CD8-positive, alpha-beta memory T cell (primary cell): ENCODE measurements around the gene CMSS1. TPM values are rescaled to one million over a fixed set of nuclear protein-coding genes. Genes with fewer than 3 reads are reported as not detected.
A peak's percentile ranks its signal among the peaks of the same experiment; 100 is the strongest.

Experiments used
- CTCF ChIA-PET: fragments of 350-600 bp; sonication (Branson Sonifier 250); formaldehyde crosslinking; loops from one replicate; lab custom pipeline; 2021; ENCODE audit warnings: antibody characterized with exemption; lab: Charles Lee
- POLR2A ChIA-PET: fragments of 350-600 bp; sonication (Branson Sonifier 250); formaldehyde crosslinking; loops from one replicate; lab custom pipeline; 2021; ENCODE audit warnings: antibody characterized with exemption; lab: Charles Lee
- DNase-seq, 5 donors: peaks; one replicate each; pipeline versions ENCODE4 v3.0.0 to v3.0.0-alpha.2; 2020 to 2022; ENCODE audit warnings: mixed read lengths in 1 of 5
- H3K27ac ChIP-seq: one replicate; pipeline ENCODE4 v1.7.0; 2013; ENCODE audit warnings: low read depth, mild to moderate bottlenecking, low read length, moderate library complexity
- H3K27me3 ChIP-seq: 2 replicates; pipeline ENCODE4 v1.7.0; 2013; ENCODE audit warnings: low read length, mild to moderate bottlenecking; ENCODE audit not compliant: insufficient read depth, poor library complexity, severe bottlenecking
- H3K36me3 ChIP-seq: 2 replicates; pipeline ENCODE4 v1.7.0; 2013; ENCODE audit warnings: mild to moderate bottlenecking, low read length, moderate library complexity; ENCODE audit not compliant: insufficient read depth
- H3K4me1 ChIP-seq: 2 replicates; pipeline ENCODE4 v1.7.0; 2013; ENCODE audit warnings: mild to moderate bottlenecking, low read length, moderate library complexity; ENCODE audit not compliant: insufficient read depth
- H3K4me3 ChIP-seq: 2 replicates; pipeline ENCODE4 v1.7.0; 2013; ENCODE audit warnings: mild to moderate bottlenecking, low read length
- H3K9me3 ChIP-seq: 2 replicates; pipeline ENCODE4 v1.7.0; 2013; ENCODE audit warnings: mild to moderate bottlenecking, low read length
- H3K27ac Mint-ChIP-seq, 8 donors: one replicate each; pipeline ENCODE4 v1.8.0; 2020 to 2021; ENCODE audit warnings: mixed read lengths in 8 of 8, mild to moderate bottlenecking in 6 of 8, inconsistent platforms in 3 of 8, moderate library complexity in 3 of 8
- H3K27me3 Mint-ChIP-seq, 2 donors: one replicate each; pipeline ENCODE4 v1.8.0; 2020 to 2021; ENCODE audit warnings: mixed read lengths in 2 of 2, mild to moderate bottlenecking in 1 of 2, moderate library complexity in 1 of 2
- H3K36me3 Mint-ChIP-seq, 3 donors: one replicate each; pipeline ENCODE4 v1.8.0; 2020 to 2021; ENCODE audit warnings: mixed read lengths in 3 of 3, inconsistent platforms in 1 of 3, mild to moderate bottlenecking in 1 of 3
- H3K4me1 Mint-ChIP-seq, 3 donors: one replicate each; pipeline ENCODE4 v1.8.0; 2020 to 2021; ENCODE audit warnings: mixed read lengths in 3 of 3, inconsistent platforms in 1 of 3, mild to moderate bottlenecking in 1 of 3
- H3K4me3 Mint-ChIP-seq, 7 donors: one replicate each; pipeline ENCODE4 v1.8.0; 2020 to 2021; ENCODE audit warnings: mixed read lengths in 7 of 7, mild to moderate bottlenecking in 6 of 7, moderate library complexity in 4 of 7, inconsistent platforms in 2 of 7
- H3K9me3 Mint-ChIP-seq, 5 donors: one replicate each; pipeline ENCODE4 v1.8.0; 2020 to 2022; ENCODE audit warnings: mixed read lengths in 5 of 5, mild to moderate bottlenecking in 3 of 5, moderate library complexity in 2 of 5, inconsistent platforms in 1 of 5
- polyA plus RNA-seq: library from polyadenylated mRNA; unstranded; fragments of 300-500 nt; fragmentation: Illumina TruSeq; gene quantifications from one replicate; pipeline ENCODE4 v1.2.3, GENCODE V29; 2021
- total RNA-seq, 2 experiments: library from RNA; stranded (reverse); gene quantifications; one replicate each; pipeline ENCODE4 v1.2.3, GENCODE V29; 2021

The CMSS1 gene
- total and polyA plus RNA-seq, 3 experiments from 2014 or later: 16.8 to 143 (median 140) TPM

DNA sequence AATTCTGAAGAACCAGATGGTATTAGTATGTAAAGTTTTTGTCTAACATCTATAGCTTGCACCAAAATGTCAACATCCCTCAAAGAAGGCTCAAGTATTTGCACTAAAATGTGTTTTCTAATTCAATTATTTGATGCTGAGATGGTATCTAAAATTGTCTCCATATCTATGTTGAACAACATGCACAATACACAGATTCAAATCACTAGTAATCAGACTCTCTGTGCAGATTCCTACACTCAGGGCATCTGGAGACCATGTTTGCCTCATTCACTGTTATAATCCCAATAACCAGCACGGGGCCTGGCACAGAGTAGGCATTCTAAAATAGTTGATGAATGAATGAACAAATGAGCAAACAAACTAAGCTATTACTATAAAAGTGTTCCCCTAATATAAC is 294.1 kb downstream of the CMSS1 start:
- H3K4me3 Mint-ChIP-seq: no peak overlapping the region
- no peaks in the 10 kb centered on the region for H3K27me3 ChIP-seq
- H3K36me3 Mint-ChIP-seq: peaks cover 0 to 10% (median 0%) of the 10 kb centered on the region in 3 donors
- no peaks in the 10 kb centered on the region for H3K4me1 Mint-ChIP-seq
- no peak overlapping the region for H3K27ac Mint-ChIP-seq
- DNase-seq: no peak
- H3K36me3 ChIP-seq: no peaks in the 10 kb centered on the region
- H3K9me3 Mint-ChIP-seq: no peaks in the 10 kb centered on the region
- H3K4me3 ChIP-seq: no peak overlapping the region
- H3K9me3 ChIP-seq: no peaks in the 10 kb centered on the region
- H3K27me3 Mint-ChIP-seq: no peaks in the 10 kb centered on the region
- POLR2A ChIA-PET: no interaction called here
- no peaks in the 10 kb centered on the region for H3K4me1 ChIP-seq
- CTCF ChIA-PET: no interaction called here
- H3K27ac ChIP-seq: no peak overlapping the region

DNA sequence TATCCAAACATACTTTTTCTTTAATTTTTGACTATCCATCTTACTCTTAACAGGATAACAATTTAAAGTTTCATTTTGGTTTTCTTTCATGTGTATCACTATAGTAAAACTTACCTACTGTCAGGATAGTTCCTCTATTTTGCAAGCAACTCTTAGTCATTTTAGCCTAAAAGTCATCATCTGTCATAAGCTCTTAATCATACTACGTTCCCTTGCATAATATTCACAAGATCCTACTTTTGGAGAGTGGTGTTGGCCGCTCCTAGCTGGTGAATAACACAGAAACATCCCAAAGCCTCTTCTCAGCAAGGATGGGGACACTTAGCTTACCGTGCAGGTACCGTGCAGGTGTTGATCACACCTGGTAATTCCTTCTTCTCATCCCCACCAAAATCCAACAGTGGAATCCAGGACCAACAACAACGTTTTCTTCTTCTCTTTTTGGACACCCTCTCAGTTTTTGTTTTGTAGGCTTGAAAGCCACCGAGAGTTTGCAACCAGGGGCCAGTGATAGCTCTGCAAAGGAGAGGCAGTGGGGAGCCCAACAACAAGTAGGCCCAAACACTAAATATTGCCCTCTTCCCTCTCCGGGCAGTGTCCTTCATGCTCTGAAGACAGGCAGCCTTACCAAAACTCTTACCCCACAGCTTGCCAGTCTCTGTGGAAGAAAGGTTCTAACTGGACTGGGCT is 296.2 kb downstream of the CMSS1 start:
- POLR2A ChIA-PET: no interaction called here

DNA sequence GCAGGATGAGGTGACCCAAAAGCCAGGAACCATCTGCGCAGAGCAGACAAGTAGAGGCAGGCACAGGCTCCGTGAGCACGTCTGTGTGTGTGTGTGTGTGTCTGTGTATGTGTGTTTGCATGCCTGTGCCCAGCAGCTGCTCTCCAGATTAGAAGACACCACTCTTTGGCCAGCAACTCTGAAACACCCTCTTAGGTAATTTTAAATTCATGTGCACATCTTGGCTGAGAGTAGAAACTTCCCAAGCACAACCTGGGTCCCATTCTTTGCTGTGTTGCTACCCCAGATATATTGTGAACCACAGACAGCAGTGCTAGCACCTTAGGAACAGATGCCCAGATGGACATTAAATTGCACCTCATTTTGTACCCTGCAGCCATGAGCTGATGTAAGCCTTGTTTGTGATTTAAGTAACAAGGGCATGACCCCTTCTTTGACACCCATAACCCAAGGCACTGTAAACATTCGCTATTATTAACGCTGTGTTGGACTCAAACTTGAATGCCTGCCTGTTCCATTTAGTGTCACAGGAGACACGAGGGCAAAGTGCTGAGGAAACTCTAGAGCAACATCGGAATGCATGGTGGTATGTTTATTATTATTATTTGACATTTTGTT is 296.9 kb downstream of the CMSS1 start, which contains the start of gene FILIP1L:
TSS of gene FILIP1L (minus strand) at position 89 of the 618 bp plus-strand sequence.
- no peaks in the 10 kb centered on the region for H3K4me1 ChIP-seq
- Mint-ChIP-seq H3K4me1 (no peaks in the 10 kb centered on the region), H3K36me3 (peaks cover 0 to 15% (median 0%) of the 10 kb centered on the region in 3 donors), H3K4me3 (no peak within 1 kb of the TSS), H3K27me3 (no peaks in the 10 kb centered on the region), H3K9me3 (no peaks in the 10 kb centered on the region), H3K27ac (peak within 1 kb of the TSS in 1 of 8 donors; percentile 14)
- no peak within 1 kb of the TSS for H3K27ac ChIP-seq
- H3K36me3 ChIP-seq: no peaks in the 10 kb centered on the region
- H3K4me3 ChIP-seq: no peak within 1 kb of the TSS
- POLR2A ChIA-PET: no interaction called here
- no peaks in the 10 kb centered on the region for H3K9me3 ChIP-seq
- CTCF ChIA-PET: no interaction called here
- no peaks in the 10 kb centered on the region for H3K27me3 ChIP-seq
- DNase-seq: no peak

More for the DNA sequence above, 296.2 kb downstream of the CMSS1 start:
- no peaks in the 10 kb centered on the region for H3K27me3 ChIP-seq
- Mint-ChIP-seq H3K27me3 (no peaks in the 10 kb centered on the region), H3K27ac (peak overlapping the region in 1 of 8 donors; percentile 14), H3K4me3 (no peak overlapping the region), H3K9me3 (no peaks in the 10 kb centered on the region), H3K4me1 (no peaks in the 10 kb centered on the region), H3K36me3 (peaks cover 0 to 13% (median 0%) of the 10 kb centered on the region in 3 donors)
- no peaks in the 10 kb centered on the region for H3K36me3 ChIP-seq
- H3K4me3 ChIP-seq: no peak overlapping the region
- no peaks in the 10 kb centered on the region for H3K9me3 ChIP-seq
- no peak overlapping the region for H3K27ac ChIP-seq
- CTCF ChIA-PET: no interaction called here
- no peak for DNase-seq
- no peaks in the 10 kb centered on the region for H3K4me1 ChIP-seq

DNA sequence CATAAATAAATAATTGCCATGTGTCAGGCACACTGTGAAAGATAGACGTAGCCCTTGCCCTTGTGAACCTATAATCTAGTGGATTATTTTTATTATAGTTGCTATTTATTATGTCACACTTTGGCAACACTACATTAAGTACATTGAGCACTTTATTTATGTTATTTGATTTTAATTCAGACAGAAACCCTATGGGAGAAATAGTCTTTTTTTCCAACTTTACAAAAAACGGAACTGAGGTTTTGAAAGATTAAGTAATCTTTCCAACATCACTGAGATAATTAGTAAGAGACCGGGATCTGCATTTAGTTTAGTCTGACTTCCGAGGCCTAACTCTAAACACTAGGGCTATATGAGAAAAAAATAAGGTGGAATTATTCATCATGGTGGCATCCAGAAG is 299.4 kb downstream of the CMSS1 start:
- no peaks in the 10 kb centered on the region for H3K36me3 ChIP-seq
- no peaks in the 10 kb centered on the region for H3K9me3 ChIP-seq
- H3K27me3 ChIP-seq: no peaks in the 10 kb centered on the region
- Mint-ChIP-seq H3K4me3 (no peak overlapping the region), H3K27ac (no peak overlapping the region), H3K9me3 (no peaks in the 10 kb centered on the region), H3K27me3 (no peaks in the 10 kb centered on the region), H3K36me3 (peaks cover 0 to 12% (median 0%) of the 10 kb centered on the region in 3 donors), H3K4me1 (no peaks in the 10 kb centered on the region)
- ChIA-PET CTCF (no interaction called here), POLR2A (no interaction called here)
- DNase-seq: no peak
- no peaks in the 10 kb centered on the region for H3K4me1 ChIP-seq
- H3K27ac ChIP-seq: no peak overlapping the region
- H3K4me3 ChIP-seq: no peak overlapping the region

DNA sequence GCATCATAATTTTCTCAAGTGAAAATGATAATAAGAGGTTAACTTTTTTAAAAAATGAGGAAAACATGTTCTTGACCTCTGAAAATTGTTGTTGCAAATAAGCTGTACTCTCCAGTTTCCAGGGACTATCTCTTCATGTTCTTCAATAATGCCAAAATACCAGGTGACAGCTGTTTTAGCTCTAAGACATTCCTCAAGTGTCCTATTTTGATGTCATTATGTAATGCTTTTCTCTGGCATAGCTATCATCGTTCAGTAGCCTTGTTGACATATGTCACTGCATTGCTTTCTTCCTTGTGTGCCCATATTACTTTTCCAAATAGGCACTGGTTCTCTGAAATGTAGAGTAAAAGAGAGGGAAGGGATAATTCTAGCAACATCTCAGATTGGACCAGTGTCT is 302.4 kb downstream of the CMSS1 start:
- no peak overlapping the region for H3K27ac Mint-ChIP-seq
- no peaks in the 10 kb centered on the region for H3K27me3 Mint-ChIP-seq

DNA sequence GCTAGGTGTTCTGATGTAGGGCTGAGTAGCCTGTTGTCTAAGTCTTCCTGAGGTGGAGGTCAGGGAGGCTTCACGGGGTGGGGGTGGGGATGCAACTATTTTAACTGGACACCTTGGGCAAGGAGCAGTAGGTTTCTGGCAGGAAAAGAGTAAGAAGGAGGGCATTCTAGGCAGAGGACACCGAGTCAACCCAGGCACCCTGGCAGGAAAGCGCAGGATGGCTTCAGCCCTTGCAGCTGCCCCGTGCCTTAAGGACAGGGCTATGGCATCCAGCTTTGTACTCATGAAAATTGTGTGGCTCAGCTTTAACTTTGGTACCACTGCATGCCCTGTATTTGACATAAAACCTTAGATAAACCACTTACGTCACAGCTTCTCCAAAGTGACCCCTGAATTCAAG is 303.0 kb downstream of the CMSS1 start:
- ChIA-PET CTCF (no interaction called here), POLR2A (no interaction called here)
- Mint-ChIP-seq H3K36me3 (peaks cover 0 to 6% (median 0%) of the 10 kb centered on the region in 3 donors), H3K27me3 (no peaks in the 10 kb centered on the region), H3K27ac (no peak overlapping the region), H3K4me3 (no peak overlapping the region), H3K4me1 (no peaks in the 10 kb centered on the region), H3K9me3 (no peaks in the 10 kb centered on the region)
- H3K4me1 ChIP-seq: no peaks in the 10 kb centered on the region
- H3K27me3 ChIP-seq: no peaks in the 10 kb centered on the region
- no peaks in the 10 kb centered on the region for H3K36me3 ChIP-seq
- no peaks in the 10 kb centered on the region for H3K9me3 ChIP-seq
- H3K27ac ChIP-seq: no peak overlapping the region
- H3K4me3 ChIP-seq: no peak overlapping the region
- no peak for DNase-seq

More for the DNA sequence above, 302.4 kb downstream of the CMSS1 start:
- DNase-seq: no peak
- no peaks in the 10 kb centered on the region for H3K4me1 Mint-ChIP-seq
- H3K4me1 ChIP-seq: no peaks in the 10 kb centered on the region
- ChIA-PET POLR2A (no interaction called here), CTCF (no interaction called here)
- H3K4me3 ChIP-seq: no peak overlapping the region
- H3K9me3 ChIP-seq: no peaks in the 10 kb centered on the region
- no peaks in the 10 kb centered on the region for H3K9me3 Mint-ChIP-seq
- no peaks in the 10 kb centered on the region for H3K36me3 ChIP-seq
- H3K27me3 ChIP-seq: no peaks in the 10 kb centered on the region
- no peak overlapping the region for H3K4me3 Mint-ChIP-seq
- no peak overlapping the region for H3K27ac ChIP-seq
- peaks cover 0 to 6% (median 0%) of the 10 kb centered on the region in 3 donors for H3K36me3 Mint-ChIP-seq

DNA sequence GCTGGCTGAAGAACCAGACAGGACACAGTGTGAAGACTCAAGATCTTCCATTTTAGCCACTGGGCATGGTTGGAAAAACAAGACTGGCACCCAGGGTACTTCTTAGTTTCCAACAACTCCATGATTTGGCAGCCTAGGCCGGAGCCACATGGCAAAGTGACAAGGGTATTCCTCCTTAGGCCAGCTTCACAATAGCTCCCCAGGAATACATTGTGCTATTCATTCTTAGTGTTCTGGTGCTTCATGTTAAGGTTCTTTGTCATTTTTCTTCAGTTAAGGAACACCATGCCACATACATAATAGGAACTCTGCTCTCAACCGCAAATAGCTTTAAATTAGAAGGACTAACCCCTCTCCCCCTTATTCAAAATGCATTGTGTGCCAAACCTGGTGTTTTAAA is 304.7 kb downstream of the CMSS1 start:
- Histone ChIP-seq H3K36me3 (no peaks in the 10 kb centered on the region), H3K4me1 (no peaks in the 10 kb centered on the region), H3K27ac (no peak overlapping the region), H3K27me3 (no peaks in the 10 kb centered on the region), H3K4me3 (no peak overlapping the region), H3K9me3 (no peaks in the 10 kb centered on the region)
- Mint-ChIP-seq H3K27me3 (no peaks in the 10 kb centered on the region), H3K4me3 (no peak overlapping the region), H3K36me3 (peaks cover 0 to 5% (median 0%) of the 10 kb centered on the region in 3 donors), H3K9me3 (no peaks in the 10 kb centered on the region), H3K4me1 (no peaks in the 10 kb centered on the region), H3K27ac (no peak overlapping the region)
- DNase-seq: no peak
- ChIA-PET CTCF (no interaction called here), POLR2A (no interaction called here)

DNA sequence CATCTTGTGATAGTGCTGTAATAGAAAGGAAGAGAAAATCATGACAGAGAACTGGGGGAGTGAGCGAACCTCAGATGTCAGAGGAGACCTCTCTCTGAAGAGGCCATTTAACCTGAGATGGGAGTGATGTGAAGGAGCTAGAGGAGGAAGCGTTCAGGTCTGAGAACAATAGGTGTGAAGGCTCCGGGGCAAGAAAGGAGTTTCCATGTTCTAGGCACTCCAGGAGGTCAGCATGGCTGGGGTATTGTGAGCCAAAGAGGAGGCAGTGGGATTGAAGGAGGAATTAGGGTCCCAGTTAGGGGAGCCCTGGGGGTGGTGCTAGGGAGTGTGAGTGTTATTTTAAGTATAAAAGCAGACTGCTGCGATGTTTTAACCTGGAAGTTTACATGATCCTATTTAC is 305.4 kb downstream of the CMSS1 start:
- Histone ChIP-seq H3K36me3 (no peaks in the 10 kb centered on the region), H3K4me1 (no peaks in the 10 kb centered on the region), H3K4me3 (no peak overlapping the region), H3K27ac (no peak overlapping the region), H3K27me3 (no peaks in the 10 kb centered on the region), H3K9me3 (no peaks in the 10 kb centered on the region)
- Mint-ChIP-seq H3K4me3 (no peak overlapping the region), H3K9me3 (no peaks in the 10 kb centered on the region), H3K36me3 (peaks cover 0 to 2% (median 0%) of the 10 kb centered on the region in 3 donors), H3K4me1 (no peaks in the 10 kb centered on the region), H3K27me3 (no peaks in the 10 kb centered on the region), H3K27ac (no peak overlapping the region)
- DNase-seq: no peak
- ChIA-PET CTCF (no interaction called here), POLR2A (no interaction called here)
